SK-N-SH (cell line): ENCODE data around the gene BDKRB2. TPM values are rescaled to one million over a fixed set of nuclear protein-coding genes. Genes with fewer than 3 reads are reported as not detected.

Experiments
- CTCF ChIA-PET: fragments of 300-600, 350-600 bp; formaldehyde crosslinking; extraction: SDS; loops from one replicate; lab custom pipeline; 2021; lab: Yijun Ruan, JAX
- POLR2A ChIA-PET: fragments of 350-600 bp; sonication (Branson Sonifier 250); formaldehyde crosslinking; extraction: SDS; loops from one replicate; lab custom pipeline; 2020; ENCODE audit warnings: antibody characterized with exemption, inconsistent platforms; lab: Yijun Ruan, JAX
- DNase-seq: peaks from one replicate; pipeline ENCODE4 v3.0.0; 2012
- H2AFZ ChIP-seq: fragments of 200-600 bp; sonication (generic); 2 replicates; pipeline ENCODE4 v1.8.1; 2016; ENCODE audit warnings: antibody characterized with exemption, mild to moderate bottlenecking, low read depth
- H3F3A ChIP-seq: fragments of 200-600 bp; sonication (generic); replicated peaks from 2 replicates; pipeline ENCODE3; 2016; ENCODE audit warnings: antibody characterized with exemption, mild to moderate bottlenecking; ENCODE audit not compliant: insufficient read depth
- H3K27ac ChIP-seq, 2 experiments: fragments of 200-500 bp in 1 of 2; fragments of 200-600 bp in 1 of 2; sonication (Bioruptor generic) in 1 of 2; sonication (generic), shearing (Covaris generic) in 1 of 2; 2 replicates each; pipeline versions ENCODE4 v1.5.1 to v1.6.1; 2014 to 2016; ENCODE audit warnings: low read depth in 2 of 2, inconsistent platforms in 1 of 2, low read length in 1 of 2, mild to moderate bottlenecking in 1 of 2, mixed read lengths in 1 of 2
- H3K27me3 ChIP-seq: fragments of 200-600 bp; sonication (generic), shearing (Covaris generic); 2 replicates; pipeline ENCODE4 v1.6.1; 2016; ENCODE audit warnings: mixed run types; ENCODE audit not compliant: insufficient read depth
- H3K36me3 ChIP-seq, 2 experiments: fragments of 200-500 bp in 1 of 2; fragments of 200-600 bp in 1 of 2; sonication (Bioruptor generic) in 1 of 2; sonication (generic) in 1 of 2; replicated peaks in 1 of 2; 2 replicates each; pipeline versions ENCODE3 to v1.5.1; 2014 to 2016; ENCODE audit warnings: low read length in 1 of 2, mild to moderate bottlenecking in 1 of 2; ENCODE audit not compliant: insufficient read depth in 2 of 2, control insufficient read depth in 1 of 2
- H3K4me1 ChIP-seq, 2 experiments: fragments of 200-500 bp in 1 of 2; fragments of 200-600 bp in 1 of 2; sonication (Bioruptor generic) in 1 of 2; sonication (generic), shearing (Covaris generic) in 1 of 2; 2 replicates each; pipeline versions ENCODE4 v1.5.1 to v1.6.1; 2014 to 2016; ENCODE audit warnings: low read depth in 1 of 2, low read length in 1 of 2, mixed run types in 1 of 2; ENCODE audit not compliant: insufficient read depth in 2 of 2, control insufficient read depth in 1 of 2
- H3K4me2 ChIP-seq: fragments of 200-600 bp; sonication (generic), shearing (Covaris generic); 2 replicates; pipeline ENCODE4 v1.6.1; 2017; ENCODE audit warnings: mixed run types
- H3K4me3 ChIP-seq, 2 experiments: fragments of 200-500 bp in 1 of 2; fragments of 200-600 bp in 1 of 2; sonication (Bioruptor generic) in 1 of 2; sonication (generic), shearing (Covaris generic) in 1 of 2; 2 replicates each; pipeline versions ENCODE4 v1.5.1 to v1.8.1; 2014 to 2016; ENCODE audit warnings: low read depth in 2 of 2, inconsistent platforms in 1 of 2, low read length in 1 of 2, mild to moderate bottlenecking in 1 of 2, mixed read lengths in 1 of 2, moderate library complexity in 1 of 2
- H3K79me2 ChIP-seq: fragments of 200-600 bp; sonication (generic); 2 replicates; pipeline ENCODE4 v1.8.1; 2017; ENCODE audit warnings: mild to moderate bottlenecking; ENCODE audit not compliant: insufficient read depth
- H3K9ac ChIP-seq: fragments of 200-600 bp; sonication (generic); 2 replicates; pipeline ENCODE4 v1.6.1; 2017; ENCODE audit warnings: mixed run types
- H3K9me2 ChIP-seq: fragments of 200-600 bp; sonication (generic); 2 replicates; pipeline ENCODE4 v1.6.1; 2017; ENCODE audit warnings: mixed run types
- H3K9me3 ChIP-seq: fragments of 200-600 bp; sonication (generic); 2 replicates; pipeline ENCODE4 v1.6.1; 2017; ENCODE audit warnings: mixed run types, mild to moderate bottlenecking, moderate library complexity
- H4K20me1 ChIP-seq: fragments of 200-600 bp; sonication (generic); 2 replicates; pipeline ENCODE4 v1.6.1; 2017; ENCODE audit warnings: mild to moderate bottlenecking, mixed run types; ENCODE audit not compliant: insufficient read depth
- CHD2 ChIP-seq: fragments of 150-350 bp; IDR thresholded peaks from 2 replicates; pipeline ENCODE4 v1.6.1; 2018; ENCODE audit warnings: low read length; ENCODE audit not compliant: partially characterized antibody
- CTCF ChIP-seq: fragments of 200-600 bp; sonication (generic); IDR thresholded peaks from 2 replicates; pipeline ENCODE4 v1.6.1; 2017; ENCODE audit warnings: antibody characterized with exemption, mild to moderate bottlenecking, moderate library complexity
- ELF1 ChIP-seq: IDR thresholded peaks from 2 replicates; pipeline ENCODE4 v1.4.0; 2012
- EP300 ChIP-seq, 2 experiments: IDR thresholded peaks; 2 replicates each; pipeline versions ENCODE4 v1.4.0 to v1.6.1; 2012; ENCODE audit warnings: borderline replicate concordance in 1 of 2, low read depth in 1 of 2, low read length in 1 of 2
- EZH2phosphoT487 ChIP-seq: fragments of 200-600 bp; sonication (generic); IDR thresholded peaks from 2 replicates; pipeline ENCODE4 v1.6.1; 2017; ENCODE audit warnings: low read depth, mixed run types, mild to moderate bottlenecking, antibody characterized with exemption, moderate library complexity, borderline replicate concordance
- FOXJ3 ChIP-seq: sonication (generic); formaldehyde crosslinking; IDR thresholded peaks from 2 replicates; pipeline ENCODE4 v1.5.1; 2020; ENCODE audit warnings: mild to moderate bottlenecking, missing genetic modification reagents
- FOXM1 ChIP-seq: IDR thresholded peaks from 2 replicates; pipeline ENCODE4 v1.4.0; 2012; ENCODE audit warnings: low read depth, mild to moderate bottlenecking
- IRF3 ChIP-seq: fragments of 150-350 bp; IDR thresholded peaks from 2 replicates; pipeline ENCODE4 v1.6.1; 2016; ENCODE audit warnings: mild to moderate bottlenecking, low read depth, low read length
- JUND ChIP-seq: IDR thresholded peaks from 2 replicates; pipeline ENCODE4 v1.4.0; 2012
- NFIC ChIP-seq: IDR thresholded peaks from 2 replicates; pipeline ENCODE4 v1.4.0; 2012; ENCODE audit warnings: borderline replicate concordance
- PBX3 ChIP-seq: IDR thresholded peaks from 2 replicates; pipeline ENCODE4; 2012
- POLR2AphosphoS5 ChIP-seq: IDR thresholded peaks from 2 replicates; pipeline ENCODE4 v1.6.1; 2012; ENCODE audit warnings: low read depth, low read length
- RAD21 ChIP-seq: IDR thresholded peaks from 2 replicates; pipeline ENCODE4 v1.6.1; 2012; ENCODE audit warnings: mild to moderate bottlenecking, low read length
- RCOR1 ChIP-seq: fragments of 150-350 bp; IDR thresholded peaks from 2 replicates; pipeline ENCODE4 v1.6.1; 2017; ENCODE audit warnings: antibody characterized with exemption, low read length
- REST ChIP-seq: IDR thresholded peaks from 2 replicates; pipeline ENCODE4 v1.6.1; 2012; ENCODE audit warnings: mild to moderate bottlenecking, low read depth, low read length, moderate library complexity
- RXRA ChIP-seq: IDR thresholded peaks from 2 replicates; pipeline ENCODE4 v1.4.0; 2012; ENCODE audit warnings: low read depth, mild to moderate bottlenecking, borderline replicate concordance
- SMC3 ChIP-seq: IDR thresholded peaks from 2 replicates; pipeline ENCODE4 v1.6.1; 2012; ENCODE audit warnings: low read depth, low read length, improper control_type of control experiment
- TCF12 ChIP-seq: IDR thresholded peaks from 2 replicates; pipeline ENCODE4 v1.4.0; 2012
- USF1 ChIP-seq: IDR thresholded peaks from 2 replicates; pipeline ENCODE4 v1.4.0; 2012; ENCODE audit warnings: low read depth, borderline replicate concordance
- USF2 ChIP-seq: fragments of 150-350 bp; IDR thresholded peaks from 2 replicates; pipeline ENCODE4 v1.6.1; 2017; ENCODE audit warnings: antibody characterized with exemption, low read length, low read depth, borderline replicate concordance
- YY1 ChIP-seq: IDR thresholded peaks from 2 replicates; pipeline ENCODE4 v1.4.0; 2012; ENCODE audit warnings: low read depth, mild to moderate bottlenecking
- ZBTB33 ChIP-seq: IDR thresholded peaks from 2 replicates; pipeline ENCODE4 v1.4.0; 2012; ENCODE audit warnings: low read depth, borderline replicate concordance
- WGBS: methylation state at CpG from one replicate; pipeline ENCODE4 v1.1.6; 2017; ENCODE audit warnings: low lambda C conversion rate; 5-methylcytosine and 5-hydroxymethylcytosine counted together
- polyA plus RNA-seq, 3 experiments: library from polyadenylated mRNA; depleted of rRNA; stranded (reverse); fragments of >200 nt; gene quantifications; 2 replicates each; pipeline ENCODE4 v1.2.3, GENCODE V29; 2012

BDKRB2 gene
- polyA plus RNA-seq, 1 of the 3 experiments (the other 2 are of a cell fraction): 4.8 TPM

- WGBS: 42% methylated on average over 6 of the region's 6 CpGs
- Histone ChIP-seq H3K9ac (peak overlapping the region; percentile 26; the same call in 1 of the 2 replicates), H3K27me3 (no peaks in the 10 kb centered on the region), H3K36me3 (no peaks in the 10 kb centered on the region), H4K20me1 (no peaks in the 10 kb centered on the region), H3K4me3 (no peak overlapping the region), H3K4me1 (peaks cover 21 to 28% of the 10 kb centered on the region in 2 experiments), H3K79me2 (no peaks in the 10 kb centered on the region), H3K27ac (peak overlapping the region; percentile 67 to 68), H3K9me3 (no peaks in the 10 kb centered on the region; the same call in 1 of the 2 replicates), H3K4me2 (peak overlapping the region; percentile 53; the same call in 1 of the 2 replicates), H2AFZ (peak overlapping the region; percentile 75; the same call in 1 of the 2 replicates), H3K9me2 (no peaks in the 10 kb centered on the region), H3F3A (peaks cover 14% of the 10 kb centered on the region)
- POLR2A ChIA-PET: interaction anchor here (0.5 to 2.7 kb wide), 6 partner anchors 12 to 184 kb away, joined by 3 to 8 read pairs (median 4); no protein-coding TSS in a partner anchor
- peak; percentile 61 for DNase-seq
- CTCF ChIA-PET: interaction anchor here (0.6 to 18.9 kb wide), 36 partner anchors 8 to 713 kb away, joined by 3 to 920 read pairs (median 6); partner anchors contain the start of gene BDKRB2
- TF ChIP-seq JUND (no peak), POLR2AphosphoS5 (no peak), USF1 (no peak), ZBTB33 (no peak), RXRA (no peak), CTCF (no peak), ELF1 (no peak), REST (no peak), NFIC (peak; percentile 55), FOXJ3 (CRISPR knock-in tag) (no peak), PBX3 (peak; percentile 34; the same call in 1 of the 2 replicates), TCF12 (peak; percentile 71), FOXM1 (no peak), EP300 (IDR thresholded peaks at IDR 0.05; ENCODE audit: borderline replicate concordance in 1 of 2, low read depth in 1 of 2, low read length in 1 of 2) (peak; percentile 31 to 50; a peak in 2 of 4 replicates), USF2 (no peak), CHD2 (peak; percentile 33), RAD21 (peak; percentile 14; the same call in 1 of the 2 replicates), SMC3 (no peak), RCOR1 (peak; percentile 76), IRF3 (no peak), EZH2phosphoT487 (no peak), YY1 (no peak)
Measured at GRCh38 chr14:96274543-96274942, 69.9 kb downstream of the BDKRB2 start.
